Left lung (tissue), 10 donors: ENCODE data around the gene TMEM30B. TPM values are rescaled to one million over a fixed set of nuclear protein-coding genes. Genes with fewer than 3 reads are reported as not detected.

Experiments
- ATAC-seq: fragments of 200-7000 bp; cut with Tn5 transposase; one replicate; pipeline ENCODE4 v1.9.1; 2020; ENCODE audit warnings: moderate library complexity
- DNase-seq, 4 donors: peaks; one replicate each; pipeline ENCODE4 v3.0.0-alpha.2; 2013 to 2020
- H3K27ac ChIP-seq, 2 donors: fragments of 200-600 bp; sonication (generic) in 1 of 2; one replicate each; pipeline versions ENCODE4 v1.5.0 to v1.8.0; 2020 to 2021
- H3K27me3 ChIP-seq, 2 donors: fragments of 200-600 bp; sonication (generic) in 1 of 2; one replicate each; pipeline versions ENCODE4 v1.5.0 to v1.8.0; 2020 to 2021
- H3K36me3 ChIP-seq, 2 donors: fragments of 200-600 bp; sonication (generic) in 1 of 2; one replicate each; pipeline versions ENCODE4 v1.5.0 to v1.8.0; 2020 to 2021
- H3K4me1 ChIP-seq, 2 donors: fragments of 200-600 bp; one replicate each; pipeline ENCODE4 v1.8.0; 2021
- H3K4me3 ChIP-seq, 2 donors: fragments of 200-600 bp; sonication (generic) in 1 of 2; one replicate each; pipeline versions ENCODE4 v1.5.0 to v1.8.0; 2020 to 2021; ENCODE audit warnings: mild to moderate bottlenecking in 1 of 2
- H3K9me3 ChIP-seq, 2 donors: fragments of 200-600 bp; sonication (generic) in 1 of 2; one replicate each; pipeline versions ENCODE4 v1.5.0 to v1.8.0; 2020 to 2021
- CTCF ChIP-seq, 2 donors: fragments of 200-600 bp; sonication (generic) in 1 of 2; IDR thresholded peaks; one replicate each; pipeline versions ENCODE4 v1.5.0 to v1.8.0; 2021; ENCODE audit warnings: antibody characterized with exemption in 2 of 2
- intact Hi-C, 2 donors: fragments of 100-400 bp; cut with DNase I; formaldehyde crosslinking; loops; one replicate each; pipeline versions ENCODE4 v1.11.2 to v1.14.2; 2022
- polyA plus RNA-seq, 6 donors: library from polyadenylated mRNA; unstranded; fragments of 120-200 nt; gene quantifications; one replicate each; pipeline ENCODE4 v1.2.1, GENCODE V29; 2013; ENCODE audit not compliant: insufficient read length in 6 of 6
- total RNA-seq, 2 donors: library from RNA; stranded (reverse); fragmentation: NEBNext Ultra II Directional; extraction: Animal tissue kit (Norgen Biotek cat#: 25700); gene quantifications; one replicate each; pipeline ENCODE4 v1.2.1, GENCODE V29; 2021
- donor health status: DM: no; HTN: yes; CAD: no.
- donor health status: DM: no; HTN: no; CAD: no.

Gene TMEM30B
- total and polyA plus RNA-seq, 8 donors, result 15.7 to 23.0 (median 20.0) TPM

GRCh38 chr14:61266891-61267740 is 14.0 kb downstream of the TMEM30B start:
- no peaks in the 10 kb centered on the region for H3K9me3 ChIP-seq
- H3K36me3 ChIP-seq, result no peaks in the 10 kb centered on the region
- intact Hi-C loops, result no loop called here
- H3K27ac ChIP-seq, result no peak overlapping the region
- H3K4me3 ChIP-seq, result no peak overlapping the region
- TF ChIP-seq CTCF (IDR thresholded peaks at IDR 0.05), result no peak
- ATAC-seq, result no peak
- DNase-seq, result peak in 2 of 4 donors; percentile 36 to 39
- H3K4me1 ChIP-seq, result peaks cover 0 to 7% of the 10 kb centered on the region in 2 donors
- H3K27me3 ChIP-seq, result peaks cover 0 to 57% of the 10 kb centered on the region in 2 donors

DNA sequence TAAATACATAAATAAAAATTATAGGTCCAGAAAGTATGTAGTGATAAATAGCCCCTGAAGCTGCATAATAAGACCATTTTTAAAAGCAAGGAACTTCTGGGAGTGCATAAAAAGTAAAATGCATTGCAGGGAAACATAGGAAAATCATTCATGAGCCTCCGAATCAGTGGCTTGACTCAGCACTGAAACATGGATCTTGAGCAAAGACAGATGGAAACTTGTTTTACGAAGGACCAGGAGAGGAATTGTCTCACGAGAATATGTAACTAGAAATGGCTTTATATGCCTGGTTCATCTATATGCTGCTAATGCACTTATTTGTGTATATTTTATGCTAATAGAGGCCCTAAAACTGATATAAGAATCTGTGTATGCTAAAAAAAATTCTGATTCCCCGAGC is 14.7 kb downstream of the TMEM30B start:
- H3K9me3 ChIP-seq, result no peaks in the 10 kb centered on the region
- peaks cover 0 to 7% of the 10 kb centered on the region in 2 donors for H3K4me1 ChIP-seq
- ATAC-seq (no peak), DNase-seq (no peak)
- H3K27me3 ChIP-seq, result peaks cover 0 to 57% of the 10 kb centered on the region in 2 donors
- H3K4me3 ChIP-seq, result no peak overlapping the region
- no peak for TF ChIP-seq CTCF (IDR thresholded peaks at IDR 0.05)
- H3K27ac ChIP-seq, result no peak overlapping the region
- intact Hi-C loops, result no loop called here
- no peaks in the 10 kb centered on the region for H3K36me3 ChIP-seq

DNA sequence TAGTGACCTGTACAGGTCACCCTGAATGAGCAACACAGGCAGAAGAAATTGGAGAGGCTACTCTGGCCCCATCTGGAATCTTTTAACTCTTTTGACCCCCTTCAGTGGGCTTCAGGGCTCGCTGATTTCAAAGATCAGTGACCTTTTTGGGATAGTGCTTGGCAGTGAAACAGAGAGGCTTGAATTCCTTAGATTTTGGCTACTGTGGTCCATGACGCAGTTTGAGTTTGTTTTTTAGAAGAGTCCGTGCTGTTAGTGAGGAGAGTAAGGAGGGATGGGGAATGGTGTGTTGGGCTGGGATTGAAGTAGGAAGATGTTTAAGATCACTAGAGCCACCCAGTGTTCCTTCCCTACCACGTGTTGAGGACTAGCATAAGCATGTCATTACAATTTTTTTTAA is 16.5 kb downstream of the TMEM30B start:
- no peak overlapping the region for H3K4me3 ChIP-seq
- intact Hi-C loops, result no loop called here
- peaks cover 0 to 42% of the 10 kb centered on the region in 2 donors for H3K27me3 ChIP-seq
- DNase-seq (no peak), ATAC-seq (no peak)
- TF ChIP-seq CTCF (IDR thresholded peaks at IDR 0.05), result no peak
- H3K36me3 ChIP-seq, result no peaks in the 10 kb centered on the region
- H3K9me3 ChIP-seq, result no peaks in the 10 kb centered on the region
- peaks cover 0 to 3% of the 10 kb centered on the region in 2 donors for H3K4me1 ChIP-seq
- H3K27ac ChIP-seq, result no peak overlapping the region

DNA sequence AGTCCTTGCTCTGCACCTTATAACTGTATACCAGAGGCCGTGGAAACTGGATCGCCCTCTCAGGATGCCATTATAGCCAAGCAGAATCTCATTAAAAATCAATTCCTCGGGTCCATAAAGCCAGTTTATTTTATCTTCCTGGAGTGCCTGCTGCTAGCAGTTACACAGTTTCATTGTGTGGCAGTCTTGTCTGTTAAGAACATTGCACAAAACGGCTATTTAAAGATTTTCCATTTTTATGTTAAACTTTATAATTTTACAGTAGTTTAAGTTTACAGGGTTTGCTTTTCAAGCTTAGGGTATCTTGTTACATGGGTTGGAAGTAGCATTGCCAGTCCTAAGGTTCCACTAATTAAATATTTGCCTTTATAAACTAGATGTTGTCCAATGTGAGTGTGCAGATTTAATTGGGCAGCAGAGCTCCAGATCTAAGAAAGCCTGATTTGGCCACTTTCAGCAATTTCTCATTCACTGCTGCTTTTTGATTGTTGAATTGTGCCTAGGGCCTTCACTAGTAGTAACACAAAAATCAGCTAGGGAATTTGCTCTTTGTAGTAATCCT is 17.0 kb downstream of the TMEM30B start:
- intact Hi-C loops, result no loop called here
- no peak overlapping the region for H3K4me3 ChIP-seq
- no peaks in the 10 kb centered on the region for H3K36me3 ChIP-seq
- no peak for TF ChIP-seq CTCF (IDR thresholded peaks at IDR 0.05)
- no peaks in the 10 kb centered on the region for H3K9me3 ChIP-seq
- ATAC-seq (no peak), DNase-seq (no peak)
- no peak overlapping the region for H3K27ac ChIP-seq
- H3K4me1 ChIP-seq, result no peaks in the 10 kb centered on the region
- H3K27me3 ChIP-seq, result peaks cover 0 to 37% of the 10 kb centered on the region in 2 donors

- ATAC-seq (no peak), DNase-seq (no peak)
- Histone ChIP-seq H3K36me3 (no peaks in the 10 kb centered on the region), H3K27ac (no peak overlapping the region), H3K4me3 (no peak overlapping the region), H3K4me1 (no peaks in the 10 kb centered on the region), H3K27me3 (peaks cover 0 to 20% of the 10 kb centered on the region in 2 donors), H3K9me3 (no peaks in the 10 kb centered on the region)
- TF ChIP-seq CTCF (IDR thresholded peaks at IDR 0.05), result no peak
- intact Hi-C loops, result no loop called here
These were observed 19.1 kb downstream of the TMEM30B start for GRCh38 chr14:61262082-61262481.
